Calu3 (cell line): ENCODE measurements around the gene DPM2. TPM values are rescaled to one million over a fixed set of nuclear protein-coding genes. Genes with fewer than 3 reads are reported as not detected.

ENCODE experiments used
- BruUV-seq: library from RNA; stranded (reverse); fragments of 400-500 nt; replicated peaks from 2 replicates; lab custom pipeline; 2021; lab: Mats Ljungman, UMichigan
- CTCF ChIA-PET: fragments of 300-600 bp; sonication (Branson Sonifier 250); formaldehyde crosslinking; loops from one replicate; lab custom pipeline; 2022; ENCODE audit warnings: antibody characterized with exemption; lab: Charles Lee
- DNase-seq: peaks from one replicate; pipeline ENCODE4 v3.0.0; 2022
- H3K27ac Mint-ChIP-seq: one replicate; pipeline ENCODE4 v1.8.0; 2022; ENCODE audit warnings: mixed read lengths; ENCODE audit not compliant: unreplicated experiment
- H3K27me3 Mint-ChIP-seq: one replicate; pipeline ENCODE4 v1.8.0; 2022; ENCODE audit warnings: mixed read lengths; ENCODE audit not compliant: unreplicated experiment
- H3K36me3 Mint-ChIP-seq: one replicate; pipeline ENCODE4 v1.8.0; 2022; ENCODE audit warnings: mild to moderate bottlenecking, moderate library complexity, mixed read lengths; ENCODE audit not compliant: insufficient read depth, unreplicated experiment
- H3K4me1 Mint-ChIP-seq: one replicate; pipeline ENCODE4 v1.8.0; 2022; ENCODE audit warnings: mild to moderate bottlenecking, low read depth, mixed read lengths; ENCODE audit not compliant: unreplicated experiment
- H3K4me3 Mint-ChIP-seq: one replicate; pipeline ENCODE4 v1.8.0; 2022; ENCODE audit warnings: mild to moderate bottlenecking, low read depth, moderate library complexity, mixed read lengths; ENCODE audit not compliant: unreplicated experiment
- H3K9me3 Mint-ChIP-seq: one replicate; pipeline ENCODE4 v1.8.0; 2022; ENCODE audit warnings: low read depth, mixed read lengths; ENCODE audit not compliant: unreplicated experiment
- intact Hi-C: fragments of 100-400 bp; cut with micrococcal nuclease; formaldehyde crosslinking; loops from one replicate; pipeline ENCODE4 v1.10.0; 2022; ENCODE audit not compliant: unreplicated experiment
- total RNA-seq: library from RNA; stranded (reverse); gene quantifications from 2 replicates; pipeline ENCODE4 v1.2.3, GENCODE V29; 2022
- TF ChIP-seq, protein P1 (sequence below): fragments of 200-600 bp; IDR thresholded peaks from one replicate; pipeline ENCODE4 v1.8.0; 2022; ENCODE audit warnings: antibody characterized with exemption; ENCODE audit not compliant: unreplicated experiment

DPM2 gene
- total RNA-seq, 1 experiment from 2014 or later = 31.5 TPM

DNA sequence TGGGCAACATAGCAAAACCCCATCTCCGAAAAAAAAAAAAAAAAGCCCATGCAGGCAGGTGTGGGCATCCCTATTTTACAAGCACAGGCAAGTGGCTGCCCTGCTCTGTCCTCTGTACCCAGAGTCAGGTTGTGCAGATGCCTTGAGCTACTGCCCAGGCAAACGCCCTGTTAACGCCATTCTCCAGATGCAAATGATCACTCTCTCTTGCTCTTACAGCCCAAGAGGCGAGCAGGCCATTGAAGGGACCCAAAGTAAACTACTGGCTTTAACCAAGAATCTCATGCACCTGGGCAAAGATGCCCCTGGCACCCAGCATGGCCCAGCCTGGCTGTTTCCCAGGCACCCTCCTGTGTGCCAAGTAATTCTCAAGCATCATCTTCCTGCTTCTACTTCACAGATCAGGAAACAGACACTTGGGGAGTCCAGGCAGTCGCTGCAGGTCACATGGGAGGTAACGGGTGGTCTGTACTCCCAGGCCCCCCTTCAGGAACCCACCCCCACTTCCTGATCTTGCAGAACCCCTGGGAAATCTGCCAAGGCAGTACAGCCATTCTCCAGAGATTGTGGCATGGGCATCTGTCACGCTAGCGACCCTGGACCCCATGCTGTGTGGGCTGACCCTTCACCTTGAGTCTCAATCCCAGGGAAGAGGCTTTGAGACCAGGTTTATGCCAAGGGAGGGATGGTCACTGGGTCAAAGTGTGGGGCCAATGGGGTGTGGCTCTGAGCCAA, 28.9 kb upstream of the DPM2 start:
- Mint-ChIP-seq H3K27ac (peak overlapping the region; percentile 95), H3K4me1 (peaks cover 63% of the 10 kb centered on the region), H3K27me3 (no peaks in the 10 kb centered on the region), H3K4me3 (no peak overlapping the region), H3K36me3 (peaks cover 59% of the 10 kb centered on the region), H3K9me3 (no peaks in the 10 kb centered on the region)
- CTCF ChIA-PET = interaction anchor here (0.5 to 0.7 kb wide), 2 partner anchors 9 to 52 kb away, joined by 4 read pairs; no protein-coding TSS in a partner anchor
- BruUV-seq = no TSS peak
- intact Hi-C loops = no loop called here
- TF ChIP-seq, protein P1, sequence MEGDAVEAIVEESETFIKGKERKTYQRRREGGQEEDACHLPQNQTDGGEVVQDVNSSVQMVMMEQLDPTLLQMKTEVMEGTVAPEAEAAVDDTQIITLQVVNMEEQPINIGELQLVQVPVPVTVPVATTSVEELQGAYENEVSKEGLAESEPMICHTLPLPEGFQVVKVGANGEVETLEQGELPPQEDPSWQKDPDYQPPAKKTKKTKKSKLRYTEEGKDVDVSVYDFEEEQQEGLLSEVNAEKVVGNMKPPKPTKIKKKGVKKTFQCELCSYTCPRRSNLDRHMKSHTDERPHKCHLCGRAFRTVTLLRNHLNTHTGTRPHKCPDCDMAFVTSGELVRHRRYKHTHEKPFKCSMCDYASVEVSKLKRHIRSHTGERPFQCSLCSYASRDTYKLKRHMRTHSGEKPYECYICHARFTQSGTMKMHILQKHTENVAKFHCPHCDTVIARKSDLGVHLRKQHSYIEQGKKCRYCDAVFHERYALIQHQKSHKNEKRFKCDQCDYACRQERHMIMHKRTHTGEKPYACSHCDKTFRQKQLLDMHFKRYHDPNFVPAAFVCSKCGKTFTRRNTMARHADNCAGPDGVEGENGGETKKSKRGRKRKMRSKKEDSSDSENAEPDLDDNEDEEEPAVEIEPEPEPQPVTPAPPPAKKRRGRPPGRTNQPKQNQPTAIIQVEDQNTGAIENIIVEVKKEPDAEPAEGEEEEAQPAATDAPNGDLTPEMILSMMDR = no peak
- no peak for DNase-seq

DNA sequence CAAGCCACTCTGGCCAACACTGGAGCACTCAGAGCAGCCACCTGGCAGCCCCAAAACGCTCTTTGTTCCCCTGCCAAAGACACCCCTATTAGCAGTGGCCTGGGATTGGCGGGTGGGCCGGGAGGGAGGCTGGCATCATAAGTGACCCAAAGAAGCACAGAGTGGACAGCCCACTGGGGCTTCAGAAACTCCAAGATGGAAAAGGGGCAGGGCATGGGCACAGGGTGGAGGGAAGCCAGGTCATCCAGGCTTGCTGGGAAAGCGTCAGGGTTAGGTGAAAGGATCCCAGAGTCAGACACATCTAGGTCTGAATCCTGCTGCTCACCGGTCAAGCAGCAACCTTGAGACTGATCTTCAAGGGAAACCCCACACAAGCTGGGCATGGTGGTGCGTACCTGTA, 28.3 kb upstream of the DPM2 start:
- intact Hi-C loops = no loop called here
- peak overlapping the region; percentile 49 for H3K4me3 Mint-ChIP-seq
- no peaks in the 10 kb centered on the region for H3K27me3 Mint-ChIP-seq
- H3K36me3 Mint-ChIP-seq = peaks cover 61% of the 10 kb centered on the region
- TF ChIP-seq, protein P1 = no peak
- peaks cover 63% of the 10 kb centered on the region for H3K4me1 Mint-ChIP-seq
- BruUV-seq = no TSS peak
- H3K9me3 Mint-ChIP-seq = no peaks in the 10 kb centered on the region
- H3K27ac Mint-ChIP-seq = peak overlapping the region; percentile 95
- no peak for DNase-seq
- CTCF ChIA-PET = interaction anchor here (0.6 to 1.1 kb wide), 4 partner anchors 9 to 25 kb away, joined by 3 to 4 read pairs (median 4); no protein-coding TSS in a partner anchor

DNA sequence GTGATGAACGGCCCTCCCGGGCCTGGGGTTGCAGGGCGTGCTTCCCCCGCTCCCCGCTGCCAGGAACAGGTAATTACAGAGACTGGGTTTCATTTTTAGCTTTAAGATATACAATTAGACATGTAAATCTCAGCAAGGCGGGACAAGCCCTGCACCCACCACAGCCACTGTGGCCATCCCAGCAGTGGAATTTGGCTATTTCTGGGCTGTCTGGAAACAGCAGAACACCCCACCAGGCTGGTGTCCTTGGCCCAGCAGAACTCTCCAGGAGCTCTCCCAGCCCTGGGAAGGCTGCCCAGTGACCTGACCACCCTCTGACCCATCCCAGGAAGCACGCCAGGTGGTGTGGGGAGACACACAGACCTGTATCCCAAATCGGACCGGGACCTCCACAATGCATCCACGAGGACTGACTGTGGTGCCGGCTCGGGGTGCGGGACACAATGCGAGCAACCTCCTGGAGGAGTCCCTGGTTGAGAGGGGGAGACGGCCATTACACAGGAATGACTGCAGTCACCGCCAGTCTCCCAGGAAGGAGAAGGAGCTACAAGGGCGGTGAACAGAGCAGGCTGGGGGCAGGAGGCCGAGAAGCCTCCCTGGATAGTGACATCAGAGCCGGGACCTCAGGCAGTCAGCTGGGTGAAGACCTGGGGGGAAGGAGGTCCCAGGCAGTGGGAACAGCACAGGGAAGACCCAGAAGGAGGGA, 25.9 kb upstream of the DPM2 start:
- Mint-ChIP-seq H3K9me3 (no peaks in the 10 kb centered on the region), H3K36me3 (peaks cover 49% of the 10 kb centered on the region), H3K27ac (peak overlapping the region; percentile 52), H3K4me1 (peaks cover 50% of the 10 kb centered on the region), H3K27me3 (no peaks in the 10 kb centered on the region), H3K4me3 (no peak overlapping the region)
- DNase-seq = no peak
- no TSS peak for BruUV-seq
- CTCF ChIA-PET = no interaction called here
- intact Hi-C loops = no loop called here
- TF ChIP-seq, protein P1 = no peak

DNA sequence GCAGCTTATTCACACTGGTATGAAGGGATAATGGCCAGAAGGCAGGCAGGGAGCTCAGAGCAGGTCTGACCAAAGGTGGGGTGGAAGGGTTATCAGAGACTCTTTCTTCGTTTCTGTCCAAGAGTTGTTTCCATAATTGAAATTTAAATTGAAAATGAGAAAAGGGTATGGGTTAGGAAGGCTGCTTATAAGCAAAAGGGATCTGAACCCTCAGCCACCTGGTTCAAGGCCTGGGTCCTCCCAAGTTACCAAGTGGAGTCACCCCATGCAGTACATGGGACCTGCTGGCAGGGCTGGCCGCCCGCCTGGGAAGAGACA, 25.3 kb upstream of the DPM2 start:
- Mint-ChIP-seq H3K4me1 (peaks cover 45% of the 10 kb centered on the region), H3K27ac (peak overlapping the region; percentile 52), H3K36me3 (peaks cover 44% of the 10 kb centered on the region), H3K9me3 (no peaks in the 10 kb centered on the region), H3K27me3 (no peaks in the 10 kb centered on the region), H3K4me3 (no peak overlapping the region)
- intact Hi-C loops = no loop called here
- TF ChIP-seq, protein P1 = no peak
- CTCF ChIA-PET = no interaction called here
- BruUV-seq = no TSS peak
- DNase-seq = no peak
